KBM-7 (cell line): Measurements from ENCODE around the gene SH3GL1.

Experiments used
- DNase-seq: peaks from one replicate; pipeline ENCODE4 v3.0.0-alpha.2; 2015
- in situ Hi-C: fragments of 300-500 bp; cut with MboI; formaldehyde crosslinking; loops from 2 replicates; pipeline ENCODE4 v1.14.3; 2020; ENCODE audit warnings: low sequenced_read_pairs, low pct_unique_long_range_greater_than_20kb, mixed read lengths

Gene SH3GL1

DNA sequence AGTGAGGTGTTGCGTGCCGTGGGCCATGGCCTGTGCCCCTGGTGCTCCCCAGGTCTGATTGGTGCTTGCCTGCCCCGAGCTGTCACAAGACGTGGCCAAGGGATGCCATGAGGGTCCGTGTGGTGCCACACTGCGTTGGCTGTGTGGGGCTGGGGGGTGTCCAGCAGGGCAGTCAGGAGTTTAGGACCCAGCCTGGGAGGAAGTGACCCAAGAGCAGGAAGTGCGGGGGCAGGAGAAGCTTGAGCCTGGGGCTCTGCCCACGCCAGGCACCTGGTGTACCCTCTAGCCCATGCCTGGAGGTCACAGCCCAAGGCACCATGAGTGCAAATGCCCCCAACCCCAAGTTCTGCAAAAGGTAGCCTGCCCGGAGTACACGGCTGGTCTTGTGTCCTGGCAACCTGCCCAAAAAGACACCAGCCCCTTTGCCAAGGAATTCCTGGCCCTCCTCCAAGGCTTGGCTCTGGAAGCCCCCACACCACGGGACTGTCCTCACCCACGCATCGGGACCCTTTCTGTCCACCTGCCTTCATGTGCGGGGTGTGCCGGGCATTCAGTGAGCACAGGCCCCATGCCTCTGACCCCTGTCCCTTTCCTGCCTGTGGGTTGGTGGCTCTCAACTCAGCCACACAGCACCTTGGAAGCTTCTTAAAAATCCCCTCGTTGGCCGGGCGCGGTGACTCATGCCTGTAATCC, 32.1 kb downstream of the SH3GL1 start:
- in situ Hi-C loops = no loop called here
- DNase-seq = no peak

DNA sequence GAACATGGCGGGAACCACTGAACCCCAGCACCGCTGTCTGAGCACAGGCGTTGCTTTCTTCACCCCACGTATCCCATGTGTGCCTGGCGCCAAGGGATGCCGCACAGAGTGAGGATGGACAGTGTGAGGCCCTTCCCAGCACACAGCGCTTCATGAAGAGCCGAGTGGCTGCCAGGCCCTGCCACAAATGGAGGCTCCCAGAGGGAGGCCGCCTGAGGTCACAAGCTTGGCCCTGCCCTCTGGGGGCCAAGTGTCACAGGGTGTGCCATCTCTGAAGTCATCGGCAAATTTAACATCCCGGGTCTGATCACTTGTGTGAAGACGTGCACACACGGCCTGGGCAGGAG, 32.6 kb downstream of the SH3GL1 start:
- in situ Hi-C loops = no loop called here
- DNase-seq = no peak

- DNase-seq = no peak
- in situ Hi-C loops = no loop called here
Measured at GRCh38 chr19:4367336-4367723, 33.0 kb downstream of the SH3GL1 start.

GRCh38 chr19:4366666-4367335, 33.5 kb downstream of the SH3GL1 start:
- no peak for DNase-seq
- in situ Hi-C loops = no loop called here

- in situ Hi-C loops = no loop called here
- DNase-seq = no peak
Measured at GRCh38 chr19:4365791-4366665, 34.3 kb downstream of the SH3GL1 start.

GRCh38 chr19:4365341-4365740, 35.0 kb downstream of the SH3GL1 start:
- in situ Hi-C loops = no loop called here
- no peak for DNase-seq

GRCh38 chr19:4363571-4364304, 36.6 kb downstream of the SH3GL1 start:
- no peak for DNase-seq
- in situ Hi-C loops = no loop called here

GRCh38 chr19:4362831-4363545, 37.4 kb downstream of the SH3GL1 start:
- in situ Hi-C loops = no loop called here
- no peak for DNase-seq

DNA sequence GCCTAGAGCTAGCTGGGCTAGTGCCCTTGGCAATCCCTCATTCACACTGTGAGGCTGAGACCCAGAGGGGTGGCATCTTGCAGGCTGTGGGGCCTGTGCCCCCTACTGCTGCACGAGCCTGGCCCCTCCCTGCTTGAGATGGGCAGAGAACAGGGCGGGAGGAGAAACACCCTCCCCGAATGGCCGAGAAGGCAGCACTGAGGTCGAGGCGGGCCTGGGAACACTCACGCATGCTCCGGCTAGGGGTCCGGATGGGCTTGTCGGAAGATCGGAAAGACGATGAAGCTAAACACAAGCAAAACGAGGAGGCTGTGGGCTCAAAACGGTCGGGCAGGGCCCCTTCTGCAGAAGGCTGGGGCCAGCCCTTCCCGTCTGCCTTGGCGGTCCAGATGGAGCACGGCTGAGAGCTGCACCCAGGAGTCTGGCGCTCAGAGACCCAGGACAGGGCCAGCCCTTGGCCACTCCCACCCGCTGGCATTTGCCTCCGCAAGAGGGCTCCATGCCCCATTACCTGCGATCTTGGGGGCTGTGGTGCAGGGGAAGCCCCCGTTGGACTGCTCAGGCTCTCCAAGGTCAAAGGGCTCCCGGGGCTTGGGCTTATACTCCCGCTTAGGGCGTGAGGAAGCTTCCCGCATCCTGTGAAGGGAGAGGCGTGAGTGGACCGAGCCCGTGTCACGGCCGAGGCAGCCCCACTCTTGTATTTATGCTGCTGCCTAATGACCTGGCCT, 38.1 kb downstream of the SH3GL1 start:
- in situ Hi-C loops = no loop called here

DNA sequence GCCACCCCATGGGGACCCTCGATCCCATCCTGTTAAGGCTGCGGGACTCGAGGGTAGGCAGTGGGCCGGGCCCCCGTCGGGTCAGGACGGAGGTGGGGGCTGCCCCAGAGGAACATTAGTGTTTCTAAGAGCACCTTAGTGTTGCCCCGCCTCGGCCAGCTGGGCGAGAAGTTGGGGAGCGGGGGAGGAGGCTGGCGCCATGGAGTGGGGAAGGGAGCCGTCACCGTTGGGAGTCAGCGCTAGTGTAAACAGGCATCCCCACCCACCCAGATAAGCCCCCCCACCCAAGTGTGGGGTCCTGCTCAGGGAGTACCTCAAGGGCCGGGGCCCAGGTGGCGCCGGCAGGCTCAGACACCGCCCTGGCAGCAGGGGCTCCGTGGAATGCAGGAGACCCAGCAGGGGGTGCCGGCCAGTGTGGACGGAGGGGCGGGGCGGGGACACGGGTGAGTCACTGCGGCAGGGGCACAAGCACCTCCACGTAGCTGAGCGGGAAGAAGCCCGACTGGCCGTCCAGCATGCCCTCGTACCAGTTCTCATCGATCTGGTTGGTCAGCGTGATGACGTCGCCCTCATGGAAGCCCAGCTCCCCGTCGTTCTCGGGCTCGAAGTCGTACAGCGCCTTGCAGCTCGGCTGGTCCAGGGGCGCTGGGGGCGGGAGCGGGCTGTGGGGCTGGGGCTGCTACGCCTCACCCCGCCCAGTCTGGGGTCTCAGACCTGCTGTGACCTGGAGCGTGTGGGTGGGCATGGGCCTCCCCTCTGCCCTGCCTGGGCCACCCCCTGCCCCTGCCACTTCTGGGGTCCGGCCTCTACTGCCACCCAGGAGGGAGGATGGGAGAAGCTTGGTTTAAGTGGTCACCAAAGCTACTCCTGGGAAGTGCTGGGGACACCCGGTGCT, 38.9 kb downstream of the SH3GL1 start:
- in situ Hi-C loops = no loop called here
- no peak for DNase-seq

More for the DNA sequence above, 38.1 kb downstream of the SH3GL1 start:
- DNase-seq = no peak

DNA sequence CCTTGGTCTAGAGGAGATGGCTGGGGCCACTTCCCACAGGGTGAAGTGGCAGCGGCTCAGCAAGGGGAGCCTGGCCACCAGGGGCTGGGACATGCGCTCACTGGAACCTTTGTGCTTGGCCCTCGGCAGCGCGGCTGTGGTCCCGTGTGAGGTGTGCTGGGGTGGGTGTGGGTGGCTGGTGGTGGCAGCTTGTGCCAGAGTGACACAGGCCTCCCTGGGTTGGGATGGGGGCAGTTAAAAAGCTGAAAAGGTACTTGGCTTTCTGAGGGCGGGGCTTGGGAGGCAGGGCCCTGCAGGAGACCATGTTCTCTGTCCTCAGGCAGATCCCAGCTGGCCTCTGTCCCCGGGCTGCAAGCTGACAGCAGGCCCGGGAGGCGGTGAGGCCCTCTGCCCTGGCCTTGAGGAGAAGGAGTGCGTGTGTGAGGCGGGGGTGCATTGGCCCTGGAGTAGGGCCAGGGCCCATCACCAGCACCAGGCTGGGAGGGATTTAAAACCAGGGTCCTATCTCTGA, 39.7 kb downstream of the SH3GL1 start:
- no peak for DNase-seq
- in situ Hi-C loops = no loop called here

GRCh38 chr19:4360081-4360569, 40.2 kb downstream of the SH3GL1 start:
- DNase-seq = no peak
- in situ Hi-C loops = no loop called here

GRCh38 chr19:4359627-4360000, 40.7 kb downstream of the SH3GL1 start:
- in situ Hi-C loops = no loop called here
- no peak for DNase-seq

GRCh38 chr19:4358709-4359626, 41.4 kb downstream of the SH3GL1 start:
- DNase-seq = no peak
- in situ Hi-C loops = no loop called here

GRCh38 chr19:4357921-4358326, 42.4 kb downstream of the SH3GL1 start:
- in situ Hi-C loops = no loop called here
- no peak for DNase-seq
